ENCODE results near the gene CAST. TPM values are rescaled to one million over a fixed set of nuclear protein-coding genes. Genes with fewer than 3 reads are reported as not detected.
"Not testable (repeated sequence)": the region's sequence is repeated elsewhere in the genome, so short reads cannot be mapped to it uniquely, and the experiment has no call there.

CAST gene
- total RNA-seq, 2 donors from 2014 or later = 422 to 589 TPM

- DNase-seq (no peak), ATAC-seq (peak; percentile 54 to 77)
- intact Hi-C loops (cut with DNase I) = loop anchor here in 1 of 2 donors (10.0 kb wide), 1 partner anchor 112 kb away; no protein-coding TSS in a partner anchor
Measured at GRCh38 chr5:96726802-96727201, 64.6 kb downstream of the CAST start.

DNA sequence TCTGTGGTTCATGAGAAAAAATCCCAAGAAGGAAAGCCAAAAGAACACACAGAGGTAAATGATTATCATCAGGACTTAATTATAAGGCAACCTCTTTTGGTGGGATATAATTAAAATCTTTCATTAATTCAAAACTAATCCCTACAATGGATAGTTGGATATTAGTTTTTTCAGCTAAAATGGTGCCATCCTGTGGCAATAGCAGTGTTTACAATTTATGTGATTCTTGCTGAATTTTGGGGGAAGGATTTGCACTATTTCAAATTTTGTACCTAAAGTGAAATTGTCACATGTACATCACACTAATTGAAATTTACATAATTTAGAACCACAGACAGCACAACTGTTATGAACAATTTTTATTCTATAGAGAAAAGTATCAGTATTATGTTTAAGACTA is 67.0 kb downstream of the CAST start:
- no peak for DNase-seq
- ATAC-seq = no peak
- intact Hi-C loops (cut with DNase I) = loop anchor here in 1 of 2 donors (10.0 kb wide), 1 partner anchor 114 kb away; no protein-coding TSS in a partner anchor

DNA sequence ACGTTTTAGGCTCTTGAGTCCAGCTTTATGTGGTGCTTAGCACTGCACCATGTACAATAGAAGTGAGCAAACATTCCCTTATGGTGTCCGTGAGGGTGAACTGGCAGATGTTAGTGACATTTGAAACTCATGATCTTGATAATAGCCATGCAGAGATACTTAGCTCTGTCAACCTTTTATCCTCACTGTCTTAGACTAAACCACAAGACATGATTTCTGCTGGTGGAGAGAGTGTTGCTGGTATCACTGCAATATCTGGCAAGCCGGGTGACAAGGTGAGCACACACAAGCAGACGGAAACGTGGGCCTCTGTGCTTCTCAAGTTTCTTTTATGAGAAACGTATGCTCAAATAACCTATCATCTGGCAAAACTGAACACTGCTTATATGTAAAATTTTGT is 68.4 kb downstream of the CAST start:
- no peak for ATAC-seq
- no peak for DNase-seq
- intact Hi-C loops (cut with DNase I) = no loop called here

DNA sequence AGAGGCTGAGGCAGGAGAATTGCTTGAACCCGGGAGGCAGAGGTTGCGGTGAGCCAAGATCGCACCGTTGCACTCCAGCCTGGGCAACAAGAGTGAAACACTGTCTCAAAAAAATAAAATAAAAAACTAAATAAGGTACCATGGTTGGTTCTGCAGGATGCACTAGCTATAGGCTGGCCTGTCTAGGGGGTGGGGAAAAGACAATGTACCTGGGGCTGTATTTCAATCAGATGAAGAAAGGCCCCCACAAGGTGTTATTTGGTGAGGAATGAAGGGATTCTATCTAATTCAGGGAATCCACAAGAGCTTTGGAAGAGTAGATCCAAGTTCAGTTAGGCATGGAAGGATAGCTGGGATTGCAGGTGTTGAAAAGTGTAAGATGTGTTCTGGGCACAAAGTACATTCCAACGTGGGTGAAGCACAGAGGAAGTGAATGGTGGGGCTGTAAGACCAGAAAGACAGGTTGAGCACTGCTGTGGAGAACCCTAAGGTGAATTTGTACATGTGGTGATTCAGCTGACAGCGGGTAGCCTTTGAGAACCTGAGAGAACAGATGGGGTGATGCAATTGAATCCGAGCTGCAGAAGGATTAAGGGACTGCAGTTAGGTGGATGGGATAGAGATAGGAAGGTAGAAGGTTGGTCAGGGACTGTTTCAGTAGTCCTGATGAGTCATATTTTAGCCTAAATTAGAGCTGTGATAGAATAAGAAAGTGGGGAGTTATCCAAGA is 71.8 kb downstream of the CAST start:
- ATAC-seq (peak in 1 of 2 donors; percentile 62), DNase-seq (no peak)
- intact Hi-C loops (cut with DNase I) = no loop called here

DNA sequence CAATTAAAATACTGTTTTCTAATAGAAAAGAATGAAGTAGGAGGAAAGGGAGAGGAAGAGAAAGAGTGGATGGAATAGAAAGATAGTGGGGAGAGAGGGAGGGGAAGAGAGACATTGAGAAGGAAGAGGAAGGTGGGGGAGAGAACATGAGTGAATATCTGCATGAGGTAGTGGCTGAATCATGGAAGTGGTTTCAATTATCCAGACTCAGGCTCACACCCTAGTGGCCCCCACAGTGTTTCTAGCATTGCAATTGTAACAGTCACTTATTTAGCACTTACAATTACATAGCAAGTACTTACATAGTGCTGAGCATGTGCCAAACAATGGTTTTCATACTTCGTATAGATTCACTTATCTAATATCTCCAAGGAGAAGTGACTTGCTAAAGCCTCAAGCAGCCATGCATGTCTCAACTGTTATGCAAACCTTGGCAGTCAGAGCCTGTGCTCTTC is 72.7 kb downstream of the CAST start:
- peak in 1 of 2 donors; percentile 59 for ATAC-seq
- no peak for DNase-seq
- intact Hi-C loops (cut with DNase I) = no loop called here

GRCh38 chr5:96736937-96737336 is 74.8 kb downstream of the CAST start:
- intact Hi-C loops (cut with DNase I) = no loop called here
- DNase-seq (no peak), ATAC-seq (no peak)

- ATAC-seq (no peak), DNase-seq (no peak)
- intact Hi-C loops (cut with DNase I) = loop anchor here (5.0 to 10.0 kb wide), 3 partner anchors 39 to 126 kb away; partner anchors contain the start of gene CAST (in 1 of the 2)
Measured at GRCh38 chr5:96741106-96741505, 78.9 kb downstream of the CAST start.

GRCh38 chr5:96741891-96742309 is 79.7 kb downstream of the CAST start:
- peak; percentile 88 to 94 for ATAC-seq
- intact Hi-C loops (cut with DNase I) = loop anchor here (5.0 to 10.0 kb wide), 3 partner anchors 40 to 127 kb away; partner anchors contain the start of gene CAST (in 1 of the 2)
- DNase-seq = no peak

DNA sequence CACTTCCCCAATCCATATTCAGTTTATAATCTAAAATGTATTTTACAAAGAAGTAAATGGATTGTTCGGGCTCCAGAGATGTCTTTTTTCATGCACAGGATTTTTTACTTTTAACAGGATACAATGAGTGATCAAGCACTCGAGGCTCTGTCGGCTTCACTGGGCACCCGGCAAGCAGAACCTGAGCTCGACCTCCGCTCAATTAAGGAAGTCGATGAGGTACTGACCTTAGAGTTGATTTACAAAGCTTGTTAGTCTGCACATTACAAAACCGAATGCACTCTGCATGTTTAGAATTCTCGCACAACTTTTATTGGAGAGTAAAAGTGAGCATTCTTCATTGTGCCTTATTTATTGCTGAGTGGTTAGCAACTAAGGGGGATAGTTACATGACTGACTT is 80.4 kb downstream of the CAST start:
- intact Hi-C loops (cut with DNase I) = loop anchor here (5.0 to 10.0 kb wide), 3 partner anchors 40 to 128 kb away; partner anchors contain the start of gene CAST (in 1 of the 2)
- no peak for DNase-seq
- ATAC-seq = no peak

GRCh38 chr5:96743065-96743768 is 81.0 kb downstream of the CAST start:
- intact Hi-C loops (cut with DNase I) = loop anchor here (5.0 to 10.0 kb wide), 3 partner anchors 41 to 128 kb away; partner anchors contain the start of gene CAST (in 1 of the 2)
- peak; percentile 32 to 80 for ATAC-seq

GRCh38 chr5:96743805-96744204 is 81.6 kb downstream of the CAST start:
- no peak for DNase-seq
- intact Hi-C loops (cut with DNase I) = loop anchor here (5.0 to 10.0 kb wide), 3 partner anchors 42 to 129 kb away; partner anchors contain the start of gene CAST (in 1 of the 2)
- no peak for ATAC-seq

More at GRCh38 chr5:96743065-96743768, 81.0 kb downstream of the CAST start:
- DNase-seq = peak; percentile 49

DNA sequence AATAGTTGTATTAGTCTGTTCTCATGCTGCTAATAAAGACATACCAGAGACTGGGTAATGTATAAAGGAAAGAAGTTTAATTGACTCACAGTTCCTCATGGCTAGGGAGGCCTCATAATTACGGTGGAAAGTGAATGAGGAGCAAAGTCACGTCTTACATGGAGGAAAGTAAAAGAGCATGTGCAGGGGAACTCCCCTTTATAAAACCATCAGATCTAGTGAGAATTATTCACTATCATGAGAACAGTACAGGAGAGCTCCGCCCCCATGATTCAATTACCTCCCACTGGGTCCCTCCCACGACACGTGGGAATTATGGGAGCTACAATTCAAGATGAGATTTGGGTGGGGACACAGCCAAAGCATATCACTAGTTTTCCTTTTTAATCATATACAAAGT is 82.0 kb downstream of the CAST start:
- intact Hi-C loops (cut with DNase I) = loop anchor here (5.0 to 10.0 kb wide), 3 partner anchors 42 to 129 kb away; partner anchors contain the start of gene CAST (in 1 of the 2)
- ATAC-seq, DNase-seq: not testable (repeated sequence)

DNA sequence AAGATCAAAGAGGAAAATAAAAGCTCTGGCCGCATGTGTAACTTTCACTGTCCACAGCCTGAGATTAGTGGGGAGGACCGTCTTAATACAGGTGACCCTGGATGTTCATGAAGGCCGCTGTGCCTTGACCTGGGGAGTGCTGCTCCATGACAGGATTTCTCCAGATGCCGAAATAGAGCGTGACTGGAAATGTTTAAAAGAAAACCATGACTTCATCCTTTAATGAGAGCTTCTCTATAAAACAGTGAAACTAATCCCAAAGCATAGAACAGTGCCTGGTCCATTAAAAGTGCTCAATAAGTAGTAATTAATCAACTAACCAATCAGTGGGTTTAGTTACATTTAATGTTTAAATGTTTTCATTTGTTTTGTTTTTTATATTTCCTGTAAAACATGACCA is 82.8 kb downstream of the CAST start:
- DNase-seq (no peak), ATAC-seq (no peak)
- intact Hi-C loops (cut with DNase I) = loop anchor here (10.0 kb wide), 2 partner anchors 80 to 130 kb away; partner anchors contain the start of gene CAST (in 1 of the 2)

GRCh38 chr5:96745844-96746531 is 83.8 kb downstream of the CAST start:
- DNase-seq (no peak), ATAC-seq (no peak)
- intact Hi-C loops (cut with DNase I) = loop anchor here (10.0 kb wide), 2 partner anchors 81 to 131 kb away; partner anchors contain the start of gene CAST (in 1 of the 2)

- peak; percentile 25 to 59 for ATAC-seq
- DNase-seq = no peak
- intact Hi-C loops (cut with DNase I) = loop anchor here (10.0 kb wide), 2 partner anchors 83 to 133 kb away; partner anchors contain the start of gene CAST (in 1 of the 2)
Measured at GRCh38 chr5:96747720-96748119, 85.5 kb downstream of the CAST start.

GRCh38 chr5:96750110-96750822 is 88.1 kb downstream of the CAST start:
- ATAC-seq = no peak
- intact Hi-C loops (cut with DNase I) = loop anchor here in 1 of 2 donors (5.0 kb wide), 1 partner anchor 412 kb away; no protein-coding TSS in a partner anchor
- DNase-seq = no peak

DNA sequence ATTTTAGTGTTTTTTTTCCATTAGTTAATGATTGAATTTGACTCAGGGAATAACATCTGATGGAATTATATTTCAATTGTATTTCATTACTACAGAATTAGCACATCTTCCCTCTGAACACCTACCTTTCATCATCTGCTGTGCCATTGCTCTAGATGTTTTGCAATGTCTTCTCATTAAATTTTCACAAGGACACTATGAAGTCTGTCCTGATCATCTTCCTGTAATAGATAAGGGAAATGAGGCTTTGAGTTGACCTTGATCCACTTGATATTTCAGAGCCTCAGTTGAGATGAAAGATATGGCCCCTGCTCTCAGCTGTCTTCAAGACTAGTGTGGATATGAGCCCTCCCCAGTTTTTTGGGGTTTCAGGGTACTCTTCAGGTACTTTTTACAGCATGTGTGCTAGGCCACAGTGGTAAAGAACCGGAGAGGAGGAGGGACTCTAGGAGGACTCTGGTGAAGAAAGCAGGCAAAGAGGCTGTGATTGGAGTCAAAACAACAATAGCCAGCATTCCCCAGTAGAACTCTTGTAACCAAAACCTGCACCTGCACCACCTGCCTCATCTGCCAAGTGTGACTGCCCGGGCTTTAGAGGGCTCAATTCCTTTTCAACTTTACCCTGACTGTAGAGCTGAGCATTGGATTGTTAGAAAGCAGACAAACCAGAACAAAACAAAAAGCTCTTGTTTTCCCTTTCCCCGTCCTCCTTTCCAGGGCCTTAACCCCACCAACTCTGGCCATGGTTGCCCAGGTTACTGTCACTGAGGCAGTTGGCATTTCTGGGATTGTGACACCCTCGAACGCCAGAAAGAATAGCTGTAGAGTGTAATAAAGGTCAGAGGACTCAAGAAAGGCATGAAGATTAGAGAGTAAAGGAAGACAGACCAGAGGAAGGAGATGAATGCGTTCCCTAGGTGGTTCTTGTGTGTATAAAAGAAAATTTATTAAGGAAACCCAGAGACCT is 89.3 kb downstream of the CAST start:
- no peak for DNase-seq
- intact Hi-C loops (cut with DNase I) = loop anchor here in 1 of 2 donors (5.0 kb wide), 1 partner anchor 411 kb away; no protein-coding TSS in a partner anchor
- ATAC-seq = peak in 1 of 2 donors; percentile 5
